Amniotic stem cell (primary cell): ENCODE measurements around the gene ATE1.
"Not testable (repeated sequence)": the region's sequence is repeated elsewhere in the genome, so short reads cannot be mapped to it uniquely, and the experiment has no call there.

Experiments
- DNase-seq: peaks from one replicate; lab custom pipeline; 2025; lab: John Stamatoyannopoulos, UW

The ATE1 gene

DNA sequence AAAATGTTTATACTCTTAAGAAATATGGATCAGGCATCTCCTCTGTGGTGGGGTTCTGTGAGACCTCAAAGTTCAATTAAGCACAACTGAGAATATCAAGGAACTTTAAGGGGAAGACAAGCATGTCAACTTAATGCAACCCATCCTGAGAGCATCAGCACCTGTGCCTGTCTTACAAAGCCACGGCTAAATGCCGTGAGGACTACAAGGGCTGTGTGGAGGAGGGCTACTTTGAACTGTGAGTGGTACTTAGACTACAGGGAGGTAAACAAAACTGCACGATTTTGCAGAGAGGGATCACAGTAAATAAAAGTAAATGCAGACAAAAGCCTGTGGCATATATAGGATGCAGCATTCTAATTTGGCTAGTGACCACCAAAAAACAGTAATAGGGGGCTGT, 139.1 kb downstream of the ATE1 start:
- DNase-seq: no peak

DNA sequence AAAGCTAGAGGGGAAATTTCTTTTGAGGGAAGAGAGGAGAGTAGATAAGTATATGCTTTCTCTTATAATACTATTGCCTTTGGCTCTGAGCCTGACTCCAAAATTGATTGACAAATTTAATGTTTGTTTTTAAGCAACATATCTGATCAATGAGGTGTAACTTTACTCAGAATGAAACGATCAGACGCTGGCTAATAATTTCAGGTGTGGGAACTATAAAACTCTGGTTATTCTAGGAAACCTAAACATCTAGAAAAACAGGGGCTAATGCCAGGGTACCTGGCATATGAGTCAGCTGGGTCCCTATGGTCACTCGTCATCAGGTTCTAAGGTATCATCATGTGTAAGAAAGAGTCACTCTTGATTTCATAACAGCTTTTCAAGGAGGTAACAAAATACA, 139.7 kb downstream of the ATE1 start:
- no peak for DNase-seq

GRCh38 chr10:121787169-121787568, 140.7 kb downstream of the ATE1 start:
- no peak for DNase-seq

DNA sequence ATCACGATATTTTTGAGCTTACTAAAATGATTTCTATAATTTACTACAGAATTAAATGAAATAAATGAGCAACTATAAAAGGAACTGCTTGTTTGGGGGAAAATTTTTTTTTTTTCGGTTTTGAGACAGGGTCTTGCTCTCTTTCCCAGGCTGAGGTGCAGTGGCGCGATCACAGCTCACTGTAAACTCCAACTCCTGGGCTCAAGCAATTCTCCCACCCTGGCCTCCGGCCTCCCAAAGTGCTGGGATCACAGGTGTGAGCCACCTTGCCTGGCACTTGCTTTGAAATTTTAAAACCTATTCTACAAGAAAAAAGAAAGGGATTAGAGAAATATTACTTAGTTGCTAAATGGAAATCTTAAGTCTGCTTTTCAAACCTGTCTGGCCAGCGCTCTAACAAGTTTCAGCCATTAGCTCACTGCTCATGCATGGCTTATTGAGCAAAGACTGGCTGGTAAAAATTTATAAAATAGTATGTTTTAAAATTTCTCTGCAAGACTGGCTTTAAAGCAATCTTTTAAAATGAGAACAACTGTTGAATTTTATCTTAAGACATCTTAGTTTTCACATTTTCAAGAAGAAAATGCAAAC, 144.0 kb downstream of the ATE1 start:
- DNase-seq: no peak

GRCh38 chr10:121781101-121781500, 146.7 kb downstream of the ATE1 start:
- no peak for DNase-seq

DNA sequence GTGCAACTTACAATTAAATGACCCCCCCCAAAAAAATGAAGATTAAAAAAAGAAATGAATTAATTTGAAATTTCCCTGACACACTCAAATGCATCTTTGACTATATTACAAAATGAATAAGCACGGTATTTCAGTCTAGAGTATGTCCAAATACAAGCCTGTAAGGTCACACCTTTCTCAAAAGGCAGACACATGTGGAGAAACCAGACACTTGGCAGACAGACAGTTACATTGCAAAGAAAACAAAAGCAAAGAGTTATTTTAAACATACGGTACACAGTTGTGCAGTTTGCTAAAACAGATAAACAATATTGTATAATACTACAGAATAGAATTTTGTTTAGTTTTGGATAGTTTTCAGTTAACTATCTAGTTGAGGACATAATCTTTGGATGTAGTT, 153.0 kb downstream of the ATE1 start:
- DNase-seq: no peak

GRCh38 chr10:121774404-121774803, 153.4 kb downstream of the ATE1 start:
- DNase-seq: no peak

DNA sequence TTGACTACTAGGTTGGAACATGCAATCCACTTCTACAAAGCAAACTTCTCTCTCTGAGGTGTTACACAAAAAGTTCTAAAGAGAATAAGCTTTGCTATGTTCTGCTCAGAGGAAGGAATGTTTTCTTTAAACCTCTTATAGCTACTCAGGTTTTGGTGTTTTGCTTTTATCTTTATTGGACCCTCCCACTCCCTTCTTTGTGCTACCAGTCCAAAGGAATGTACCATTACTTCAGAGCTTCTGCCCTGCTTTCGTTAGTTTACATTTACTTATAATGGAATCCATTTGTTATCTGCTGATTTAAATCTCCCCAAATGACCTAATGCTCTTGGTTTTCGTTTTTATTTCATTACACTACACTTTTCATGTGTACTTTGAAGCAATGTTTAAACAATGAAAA, 154.9 kb downstream of the ATE1 start:
- no peak for DNase-seq

DNA sequence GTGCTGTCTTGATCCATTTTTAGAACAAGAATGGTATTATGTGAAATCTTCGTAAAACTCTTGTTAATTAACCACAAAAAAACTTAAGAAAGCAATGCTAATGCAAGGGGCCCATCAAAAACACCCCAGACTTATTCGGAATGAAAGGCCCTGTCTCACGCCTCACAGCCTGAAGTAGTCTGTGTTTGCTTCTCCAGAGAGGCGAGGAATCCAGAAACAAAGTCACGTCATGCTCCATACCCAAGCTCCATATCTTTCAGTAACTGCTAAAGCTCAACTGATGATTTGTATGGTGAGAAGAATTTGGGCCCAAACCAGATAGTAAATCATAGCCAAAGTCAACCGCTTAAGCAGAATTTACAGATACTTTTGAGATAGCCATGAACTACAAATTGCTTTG, 155.4 kb downstream of the ATE1 start:
- DNase-seq: no peak

GRCh38 chr10:121771966-121772365, 155.9 kb downstream of the ATE1 start:
- no peak for DNase-seq

DNA sequence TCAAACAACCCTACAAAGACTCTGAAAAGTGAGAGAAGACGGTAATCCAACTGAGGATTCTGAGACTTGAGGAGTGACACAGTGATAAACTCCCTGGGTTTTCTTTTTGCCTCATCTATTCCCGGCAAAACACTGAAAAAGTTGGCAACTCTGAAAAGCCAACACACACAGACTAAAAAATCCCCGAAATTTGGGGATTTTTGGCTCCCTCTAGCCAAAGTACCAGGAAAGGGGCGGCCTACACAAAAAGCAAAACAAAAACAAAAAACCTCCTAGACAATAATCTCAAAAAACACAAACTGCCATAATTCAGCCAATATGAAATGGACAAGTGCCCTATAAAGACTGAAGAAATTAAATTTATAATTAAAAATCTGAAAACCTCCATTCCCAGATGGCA, 161.4 kb downstream of the ATE1 start:
- DNase-seq: no peak

- DNase-seq: no peak
Measured at GRCh38 chr10:121765204-121765603, 162.6 kb downstream of the ATE1 start.

- no peak for DNase-seq
Measured at GRCh38 chr10:121764233-121764942, 163.4 kb downstream of the ATE1 start.

DNA sequence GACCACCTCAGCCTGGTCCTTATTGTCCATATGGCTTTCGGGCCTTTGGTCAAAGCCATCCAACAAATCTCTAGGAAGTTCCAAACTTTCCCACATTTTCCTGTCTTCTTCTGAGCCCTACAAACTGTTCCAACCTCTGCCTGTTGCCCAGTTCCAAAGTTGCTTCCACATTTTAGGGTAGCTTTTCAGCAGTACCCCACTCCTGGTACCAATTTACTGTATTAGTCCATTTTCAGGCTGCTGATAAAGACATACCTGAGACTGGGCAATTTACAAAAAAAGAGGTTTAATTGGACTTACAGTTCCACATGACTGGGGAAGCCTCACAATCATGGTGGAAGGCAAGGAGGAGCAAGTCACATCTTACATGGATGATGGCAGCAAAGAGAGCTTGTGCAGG, 170.6 kb downstream of the ATE1 start:
- DNase-seq: not testable (repeated sequence)

GRCh38 chr10:121755496-121755895, 172.3 kb downstream of the ATE1 start:
- DNase-seq: not testable (repeated sequence)

DNA sequence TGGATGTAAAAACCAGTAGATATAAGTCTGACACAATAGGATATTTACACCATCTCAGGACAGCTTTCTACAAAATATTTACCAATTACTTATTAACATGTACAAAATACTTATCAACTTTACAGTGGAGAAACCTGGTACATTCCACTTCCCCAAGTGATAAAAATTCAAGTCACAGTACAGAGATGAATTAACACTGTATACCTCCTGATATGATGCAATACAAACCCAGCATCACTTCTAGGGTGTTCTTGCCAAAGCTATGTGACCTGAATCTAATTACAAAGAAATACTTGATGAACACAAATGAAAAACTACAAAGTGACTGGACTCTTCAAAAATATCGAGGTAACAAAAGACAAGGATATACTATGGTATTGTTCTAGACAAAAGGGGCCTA, 173.2 kb downstream of the ATE1 start:
- DNase-seq: no peak

DNA sequence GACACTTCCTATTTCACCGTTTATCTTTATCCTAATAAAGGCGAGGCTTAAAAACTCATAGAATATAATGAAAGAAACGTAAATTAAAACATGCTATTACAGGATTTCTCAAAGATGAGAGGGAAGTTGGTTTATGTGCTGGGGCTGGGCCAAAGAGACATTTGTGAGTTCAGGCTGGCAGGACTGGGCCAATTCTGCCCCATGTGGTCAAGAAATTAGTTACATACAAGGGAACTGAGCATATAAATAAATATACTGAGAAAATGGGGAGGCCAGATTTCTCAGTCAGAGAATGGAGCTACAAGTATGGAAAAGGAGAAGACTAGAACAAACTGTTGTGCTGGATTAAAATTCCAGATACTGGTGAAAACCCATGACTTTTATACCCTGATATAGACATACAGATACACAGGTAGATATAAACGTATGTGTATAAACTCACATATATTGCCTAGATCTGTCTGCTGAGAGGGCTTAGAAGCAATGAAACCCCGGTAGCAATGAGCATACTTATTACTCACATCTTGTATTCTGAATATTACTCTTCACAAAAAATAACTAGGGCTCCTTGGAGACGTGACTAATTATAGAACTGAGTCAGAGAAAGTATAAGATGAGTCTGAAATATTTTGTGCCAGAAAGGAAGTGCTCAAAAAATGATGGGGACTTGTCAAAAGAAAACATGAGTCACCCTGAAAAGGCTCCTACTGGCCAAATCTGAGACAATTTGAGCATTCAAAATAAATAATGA, 173.9 kb downstream of the ATE1 start:
- DNase-seq: peak; percentile 53

DNA sequence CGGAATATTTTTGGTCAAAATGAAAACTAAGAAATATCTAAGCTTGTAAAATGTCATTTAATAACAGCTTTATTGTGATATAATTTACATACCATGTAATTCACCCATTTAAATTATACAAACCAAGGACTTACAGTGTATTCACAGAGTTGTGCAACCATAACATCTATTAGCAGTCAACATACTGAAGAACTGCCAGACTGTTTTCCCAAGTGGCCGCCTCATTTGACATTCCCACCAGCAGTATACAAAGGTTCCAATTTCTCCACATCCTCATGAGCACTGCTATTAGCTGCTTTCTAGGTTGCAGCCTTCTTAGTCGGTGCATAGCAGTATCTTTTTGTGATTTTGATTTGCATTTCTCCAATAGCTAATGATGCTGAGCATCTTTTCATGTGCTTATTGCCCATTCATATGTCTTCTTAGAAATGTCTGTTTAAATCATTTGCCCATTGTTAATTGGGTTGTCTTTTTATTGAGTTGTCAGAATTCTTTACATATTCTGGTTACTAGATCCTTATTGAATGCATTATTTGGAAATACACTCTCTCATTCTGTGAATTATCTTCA, 176.6 kb downstream of the ATE1 start:
- DNase-seq: no peak

GRCh38 chr10:121747163-121747775, 180.6 kb downstream of the ATE1 start:
- no peak for DNase-seq

DNA sequence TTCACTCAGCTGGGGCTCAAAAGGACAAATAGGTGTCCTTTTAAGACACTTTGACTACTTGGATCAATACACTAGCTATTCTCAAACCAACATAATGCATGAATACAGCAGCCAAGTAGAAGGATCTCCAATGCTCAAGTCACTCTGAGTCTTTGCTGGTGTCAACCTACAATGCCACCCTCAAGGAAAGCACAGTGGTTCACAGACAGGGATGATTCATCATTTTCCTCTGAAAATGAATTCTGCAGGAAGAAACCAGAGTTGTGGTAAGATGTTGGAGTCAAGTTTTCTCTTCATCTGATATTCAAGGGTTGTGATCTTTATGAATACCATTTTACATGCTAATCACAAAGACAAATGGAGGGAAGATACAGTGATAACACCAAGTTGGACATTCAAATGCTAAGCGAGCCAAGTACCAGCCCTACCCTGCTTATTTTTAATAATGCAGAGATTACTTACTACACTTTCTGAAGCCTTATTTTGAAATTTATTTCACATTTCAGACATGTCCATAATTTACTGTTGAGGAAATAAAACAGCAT, 186.5 kb downstream of the ATE1 start:
- DNase-seq: no peak

DNA sequence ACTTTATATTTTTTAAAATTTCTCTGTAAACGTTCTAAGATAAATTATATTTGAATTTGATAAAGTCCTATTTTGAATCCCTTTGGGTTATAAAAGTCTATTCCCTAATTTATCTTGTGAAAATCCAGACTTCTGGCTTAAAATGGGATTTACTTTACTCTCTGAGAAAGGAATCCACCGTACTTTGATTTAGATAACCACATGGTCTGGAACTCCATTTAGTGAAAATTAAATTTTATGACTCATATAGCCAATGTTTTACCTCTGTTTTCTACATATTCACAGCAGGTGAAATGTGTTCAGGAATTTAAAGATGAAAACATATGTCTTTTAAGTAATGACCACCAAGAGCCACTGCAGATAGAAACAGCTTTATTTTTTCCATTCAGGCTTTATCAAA, 187.8 kb downstream of the ATE1 start:
- no peak for DNase-seq

GRCh38 chr10:121739114-121739513, 188.7 kb downstream of the ATE1 start:
- no peak for DNase-seq
